Activated naive CD4-positive, alpha-beta T cell treated with anti-CD3 and anti-CD28 coated beads, Interleukin-2, amount 10 ng/mL, durations not matched to agents 7 days and 5 days (primary cell): ENCODE results near the gene OR6J1.

Experiments used
- CTCF ChIA-PET: fragments of 350-600 bp; sonication (Branson Sonifier 250); formaldehyde crosslinking; loops from one replicate; lab custom pipeline; 2021; ENCODE audit warnings: antibody characterized with exemption; lab: Charles Lee
- DNase-seq: peaks from one replicate; pipeline ENCODE4 v3.0.0-alpha.2; 2020
- H3K27ac Mint-ChIP-seq: one replicate; pipeline ENCODE4 v1.8.0; 2021; ENCODE audit warnings: mild to moderate bottlenecking, moderate library complexity, mixed read lengths
- H3K27me3 Mint-ChIP-seq: one replicate; pipeline ENCODE4 v1.8.0; 2021; ENCODE audit warnings: mild to moderate bottlenecking, mixed read lengths
- H3K36me3 Mint-ChIP-seq: one replicate; pipeline ENCODE4 v1.8.0; 2021; ENCODE audit warnings: mixed read lengths
- H3K4me1 Mint-ChIP-seq: one replicate; pipeline ENCODE4 v1.8.0; 2021; ENCODE audit warnings: mixed read lengths
- H3K4me3 Mint-ChIP-seq: one replicate; pipeline ENCODE4 v1.8.0; 2021; ENCODE audit warnings: mild to moderate bottlenecking, moderate library complexity, mixed read lengths
- H3K9me3 Mint-ChIP-seq: one replicate; pipeline ENCODE4 v1.8.0; 2021; ENCODE audit warnings: mixed read lengths

OR6J1 gene

DNA sequence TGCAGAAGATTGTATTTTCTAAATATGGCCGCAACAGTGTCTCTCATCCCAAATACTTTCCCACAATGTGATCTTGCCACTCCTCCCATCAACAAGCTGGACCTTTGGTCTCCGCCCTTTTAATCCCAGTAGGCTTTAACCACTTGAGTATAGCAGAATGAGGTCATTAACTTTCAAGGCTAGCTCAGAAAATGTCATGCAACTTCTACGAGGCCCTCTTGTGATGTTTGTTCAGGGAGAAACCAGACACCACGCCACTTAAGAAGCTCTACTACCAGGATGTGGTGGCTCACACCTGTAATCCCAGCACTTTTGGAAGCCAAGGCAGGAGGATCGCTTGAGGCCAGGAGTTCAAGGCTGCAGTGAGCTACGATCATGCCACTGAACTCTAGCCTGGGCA lies 20.1 kb upstream of the OR6J1 start:
- Mint-ChIP-seq H3K4me1 (no peaks in the 10 kb centered on the region), H3K27ac (no peak overlapping the region), H3K27me3 (peaks cover 10% of the 10 kb centered on the region), H3K4me3 (no peak overlapping the region), H3K9me3 (no peaks in the 10 kb centered on the region), H3K36me3 (no peaks in the 10 kb centered on the region)
- DNase-seq: no peak
- CTCF ChIA-PET: interaction anchor here (1.2 kb wide), 1 partner anchor 189 kb away, joined by 3 read pairs; no protein-coding TSS in a partner anchor

DNA sequence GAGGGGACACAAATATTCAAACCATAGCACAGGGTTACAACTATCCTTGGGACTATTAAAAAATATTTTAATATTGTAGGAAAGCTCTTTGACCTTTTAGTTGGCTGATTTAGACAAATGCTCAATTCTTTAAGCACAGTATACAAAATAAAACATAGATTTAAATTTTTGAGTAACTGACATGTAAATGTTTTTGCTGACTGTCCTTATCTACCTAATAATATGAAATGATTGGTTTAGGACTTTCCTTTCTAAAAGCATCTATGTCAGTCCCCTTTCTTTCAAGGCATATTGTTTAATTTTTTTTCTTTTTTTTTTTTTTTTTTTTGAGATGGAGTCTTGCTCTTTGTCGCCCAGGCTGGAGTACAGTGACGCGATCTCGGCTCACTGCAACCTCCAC lies 16.5 kb upstream of the OR6J1 start:
- no peaks in the 10 kb centered on the region for H3K4me1 Mint-ChIP-seq
- H3K27ac Mint-ChIP-seq: no peak overlapping the region
- CTCF ChIA-PET: interaction anchor here (0.8 to 4.0 kb wide), 3 partner anchors 156 to 194 kb away, joined by 3 to 17 read pairs (median 3); no protein-coding TSS in a partner anchor
- peaks cover 15% of the 10 kb centered on the region for H3K27me3 Mint-ChIP-seq
- no peaks in the 10 kb centered on the region for H3K9me3 Mint-ChIP-seq
- no peaks in the 10 kb centered on the region for H3K36me3 Mint-ChIP-seq
- no peak for DNase-seq
- no peak overlapping the region for H3K4me3 Mint-ChIP-seq

DNA sequence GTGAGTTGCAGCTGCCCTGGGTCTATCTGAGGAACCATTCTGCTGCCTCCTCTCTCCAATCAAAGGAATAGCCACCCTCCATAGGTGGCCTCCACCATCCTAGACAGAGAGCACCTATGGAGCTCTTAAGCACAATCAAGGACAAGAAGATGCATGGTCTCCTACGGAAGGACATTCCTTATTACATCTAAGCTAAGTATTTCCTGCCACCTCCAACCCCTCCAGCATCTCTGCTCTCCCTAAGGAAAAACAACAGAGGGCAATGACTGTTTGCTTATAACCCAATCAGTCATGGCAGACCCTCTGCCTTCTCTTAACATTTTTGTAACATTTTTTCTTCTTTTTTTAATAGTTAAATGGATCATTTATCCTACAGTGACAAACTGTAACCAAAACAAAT lies 14.8 kb upstream of the OR6J1 start:
- peaks cover 15% of the 10 kb centered on the region for H3K27me3 Mint-ChIP-seq
- CTCF ChIA-PET: interaction anchor here (0.9 to 4.5 kb wide), 7 partner anchors 10 to 194 kb away, joined by 3 to 31 read pairs (median 3); no protein-coding TSS in a partner anchor
- no peak overlapping the region for H3K4me3 Mint-ChIP-seq
- no peaks in the 10 kb centered on the region for H3K4me1 Mint-ChIP-seq
- no peak overlapping the region for H3K27ac Mint-ChIP-seq
- DNase-seq: no peak
- no peaks in the 10 kb centered on the region for H3K36me3 Mint-ChIP-seq
- no peaks in the 10 kb centered on the region for H3K9me3 Mint-ChIP-seq

DNA sequence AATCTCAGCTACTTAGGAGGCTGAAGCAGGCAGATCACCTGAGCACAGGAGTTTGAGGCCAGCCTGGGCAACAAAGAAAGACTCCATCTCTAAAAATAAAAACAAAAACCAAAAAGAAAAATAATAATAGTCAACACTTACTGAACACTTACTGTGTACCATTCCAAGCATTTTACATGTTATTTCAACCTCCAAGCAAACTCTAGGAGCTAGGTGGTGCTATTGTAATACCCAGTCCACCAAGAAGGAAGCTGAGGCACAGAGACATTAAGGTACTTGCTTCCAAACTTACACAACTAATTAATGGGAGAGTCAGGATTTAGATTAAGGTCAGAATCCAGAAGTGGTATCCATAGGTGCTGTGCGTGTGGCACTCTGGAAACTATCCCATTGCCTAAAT lies 13.7 kb upstream of the OR6J1 start:
- H3K36me3 Mint-ChIP-seq: no peaks in the 10 kb centered on the region
- H3K4me1 Mint-ChIP-seq: no peaks in the 10 kb centered on the region
- peaks cover 14% of the 10 kb centered on the region for H3K27me3 Mint-ChIP-seq
- H3K27ac Mint-ChIP-seq: no peak overlapping the region
- CTCF ChIA-PET: interaction anchor here (0.9 to 4.5 kb wide), 14 partner anchors 9 to 200 kb away, joined by 3 to 31 read pairs (median 4); no protein-coding TSS in a partner anchor
- H3K4me3 Mint-ChIP-seq: no peak overlapping the region
- H3K9me3 Mint-ChIP-seq: no peaks in the 10 kb centered on the region
- DNase-seq: no peak

DNA sequence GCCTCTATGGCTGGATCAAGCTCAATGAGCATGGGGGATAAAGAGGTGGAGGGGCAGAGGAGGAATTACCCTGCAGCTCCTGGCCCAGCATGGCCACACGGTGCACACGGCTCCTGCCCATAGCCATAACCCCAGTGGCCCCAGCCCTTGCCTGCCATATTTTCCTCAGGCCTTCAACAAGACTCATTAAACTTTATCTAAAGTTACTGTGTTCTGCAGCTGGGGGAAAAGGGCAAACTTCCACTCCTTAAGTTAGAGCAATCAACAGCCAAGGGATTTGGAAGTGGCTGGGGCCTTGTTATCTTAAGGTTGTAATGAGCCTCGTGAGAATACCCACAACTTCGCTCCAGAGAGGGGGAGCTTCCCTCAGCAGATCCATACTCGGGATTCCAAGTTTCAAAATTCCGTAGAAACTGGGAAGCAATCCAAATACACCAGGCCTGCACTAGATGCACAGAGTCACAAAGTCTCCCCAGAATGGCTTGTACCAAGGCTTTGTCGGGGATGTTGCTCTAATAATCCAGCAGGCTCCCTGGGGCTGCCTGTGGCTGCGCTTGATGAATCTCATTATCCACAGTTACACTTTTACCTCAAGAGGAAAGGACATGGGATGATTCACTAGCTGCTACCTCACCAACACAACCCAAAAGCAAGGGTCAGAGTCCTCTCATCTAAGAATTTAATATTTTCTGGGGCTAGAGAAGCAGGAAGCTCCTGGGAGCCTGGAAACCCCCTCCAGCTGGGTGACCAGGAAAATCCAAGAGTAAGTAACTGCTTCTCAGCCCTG lies 13.0 kb upstream of the OR6J1 start:
- CTCF ChIA-PET: interaction anchor here (0.5 to 4.5 kb wide), 12 partner anchors 8 to 642 kb away, joined by 3 to 31 read pairs (median 5); no protein-coding TSS in a partner anchor
- Mint-ChIP-seq H3K36me3 (no peaks in the 10 kb centered on the region), H3K27me3 (peaks cover 11% of the 10 kb centered on the region), H3K4me3 (no peak overlapping the region), H3K4me1 (no peaks in the 10 kb centered on the region), H3K27ac (no peak overlapping the region), H3K9me3 (no peaks in the 10 kb centered on the region)
- no peak for DNase-seq

DNA sequence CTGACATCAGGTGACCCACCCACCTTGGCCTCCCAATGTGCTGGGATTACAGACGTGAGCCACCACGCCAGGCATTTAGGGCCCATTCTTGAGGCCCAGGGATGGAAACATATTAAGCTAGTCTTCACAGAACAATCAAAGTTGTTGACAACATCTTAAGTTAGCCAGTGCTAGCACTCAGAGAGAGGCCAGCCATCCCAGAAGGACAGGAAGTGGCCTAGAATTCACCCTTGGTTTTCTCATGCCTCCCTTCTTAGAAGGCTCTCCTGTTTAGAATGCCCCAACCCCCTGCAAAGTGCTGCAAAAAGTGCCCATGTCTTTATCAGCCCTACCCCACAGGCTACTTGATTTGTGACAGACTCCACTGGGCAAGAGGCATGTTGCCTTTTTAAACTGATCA lies 12.1 kb upstream of the OR6J1 start:
- CTCF ChIA-PET: interaction anchor here (1.5 to 5.7 kb wide), 3 partner anchors 85 to 196 kb away, joined by 6 to 62 read pairs (median 31); no protein-coding TSS in a partner anchor
- Mint-ChIP-seq H3K9me3 (no peaks in the 10 kb centered on the region), H3K27me3 (peaks cover 11% of the 10 kb centered on the region), H3K36me3 (no peaks in the 10 kb centered on the region), H3K4me3 (no peak overlapping the region), H3K27ac (no peak overlapping the region), H3K4me1 (no peaks in the 10 kb centered on the region)
- DNase-seq: no peak

DNA sequence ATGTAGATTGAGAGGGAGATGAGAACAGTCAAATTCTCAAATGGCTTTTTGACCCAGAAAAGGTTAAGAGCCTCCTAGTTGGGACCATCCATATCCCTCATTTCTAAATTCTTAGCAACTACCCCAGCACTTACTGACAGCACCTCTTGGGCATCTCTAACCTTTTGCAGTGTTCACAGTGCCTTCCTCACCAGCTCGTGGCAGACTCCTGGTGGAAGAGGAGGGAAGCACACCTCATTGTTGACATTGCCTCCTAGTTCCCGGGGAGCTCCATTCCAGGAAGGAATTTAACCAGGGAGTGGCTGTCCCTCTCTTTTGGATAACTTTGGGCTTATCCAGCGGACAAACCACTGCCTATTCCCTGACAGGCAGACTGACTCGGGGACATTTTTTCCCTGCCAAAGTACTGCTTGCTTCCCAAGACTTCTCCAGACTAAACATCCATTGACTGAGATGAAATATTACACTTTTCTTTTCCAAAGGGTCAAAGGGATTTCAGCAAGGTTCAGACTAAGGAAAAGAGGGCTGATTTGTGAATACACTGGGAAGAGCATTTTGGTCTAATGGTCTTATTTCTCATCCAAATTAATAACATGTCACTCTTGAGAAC lies 9.0 kb upstream of the OR6J1 start:
- Mint-ChIP-seq H3K9me3 (no peaks in the 10 kb centered on the region), H3K4me1 (no peaks in the 10 kb centered on the region), H3K4me3 (no peak overlapping the region), H3K36me3 (no peaks in the 10 kb centered on the region), H3K27ac (no peak overlapping the region), H3K27me3 (no peaks in the 10 kb centered on the region)
- CTCF ChIA-PET: interaction anchor here (0.8 to 5.7 kb wide), 19 partner anchors 9 to 941 kb away, joined by 3 to 62 read pairs (median 4); partner anchors contain the start of genes ABHD4, AJUBA, DAD1 and OR6J1
- peak; percentile 70 for DNase-seq

DNA sequence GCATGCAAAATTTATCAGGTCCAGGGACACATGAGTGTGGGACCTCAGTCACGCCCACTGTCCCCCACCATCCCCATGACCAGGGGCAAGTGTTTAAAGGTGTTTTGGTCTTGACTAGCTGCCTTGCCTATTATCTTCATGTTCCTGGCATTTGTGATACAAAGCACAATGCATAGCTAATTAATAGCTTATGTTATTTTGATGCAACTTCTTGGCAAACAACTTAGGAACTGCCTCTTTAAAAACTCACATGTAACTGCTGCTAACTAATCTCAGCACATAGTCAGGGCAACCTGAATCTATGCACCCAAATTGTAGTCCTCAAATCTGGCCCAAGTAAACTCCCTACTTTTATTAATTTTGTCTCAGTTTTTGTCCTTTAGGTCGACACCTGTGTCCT lies 7.4 kb upstream of the OR6J1 start:
- DNase-seq: no peak
- H3K9me3 Mint-ChIP-seq: no peaks in the 10 kb centered on the region
- H3K36me3 Mint-ChIP-seq: no peaks in the 10 kb centered on the region
- no peaks in the 10 kb centered on the region for H3K27me3 Mint-ChIP-seq
- CTCF ChIA-PET: interaction anchor here (1.1 to 5.7 kb wide), 5 partner anchors 11 to 915 kb away, joined by 3 to 62 read pairs (median 5); partner anchors contain the start of gene ABHD4
- no peak overlapping the region for H3K4me3 Mint-ChIP-seq
- no peaks in the 10 kb centered on the region for H3K4me1 Mint-ChIP-seq
- H3K27ac Mint-ChIP-seq: no peak overlapping the region

DNA sequence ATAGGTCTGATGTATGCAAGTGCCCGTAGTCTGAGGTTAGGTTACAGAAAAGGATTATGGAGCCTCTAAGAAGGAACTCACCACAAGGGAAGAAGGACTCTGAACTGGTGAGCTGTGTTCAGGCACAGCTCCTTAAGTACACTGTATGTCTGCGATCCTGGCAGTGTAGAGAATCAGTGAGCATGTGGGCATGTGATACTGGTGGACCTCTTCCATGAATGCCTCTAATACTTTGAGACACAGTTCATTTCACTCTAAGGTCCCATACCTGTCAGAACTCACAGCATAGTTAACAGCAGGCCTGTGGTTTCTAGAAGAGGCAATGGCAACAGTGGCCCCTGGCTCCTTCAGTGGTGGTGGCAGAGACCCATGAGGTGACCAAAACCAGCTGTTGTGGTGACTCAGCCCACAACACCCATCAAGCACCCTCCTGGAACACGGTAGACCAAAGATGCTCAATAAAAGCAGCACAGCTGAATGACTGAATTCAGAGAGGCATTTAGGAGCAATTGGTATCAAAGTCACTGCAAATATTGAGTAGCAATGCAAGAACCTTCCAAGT lies 6.9 kb upstream of the OR6J1 start:
- H3K27me3 Mint-ChIP-seq: no peaks in the 10 kb centered on the region
- no peak overlapping the region for H3K27ac Mint-ChIP-seq
- DNase-seq: no peak

DNA sequence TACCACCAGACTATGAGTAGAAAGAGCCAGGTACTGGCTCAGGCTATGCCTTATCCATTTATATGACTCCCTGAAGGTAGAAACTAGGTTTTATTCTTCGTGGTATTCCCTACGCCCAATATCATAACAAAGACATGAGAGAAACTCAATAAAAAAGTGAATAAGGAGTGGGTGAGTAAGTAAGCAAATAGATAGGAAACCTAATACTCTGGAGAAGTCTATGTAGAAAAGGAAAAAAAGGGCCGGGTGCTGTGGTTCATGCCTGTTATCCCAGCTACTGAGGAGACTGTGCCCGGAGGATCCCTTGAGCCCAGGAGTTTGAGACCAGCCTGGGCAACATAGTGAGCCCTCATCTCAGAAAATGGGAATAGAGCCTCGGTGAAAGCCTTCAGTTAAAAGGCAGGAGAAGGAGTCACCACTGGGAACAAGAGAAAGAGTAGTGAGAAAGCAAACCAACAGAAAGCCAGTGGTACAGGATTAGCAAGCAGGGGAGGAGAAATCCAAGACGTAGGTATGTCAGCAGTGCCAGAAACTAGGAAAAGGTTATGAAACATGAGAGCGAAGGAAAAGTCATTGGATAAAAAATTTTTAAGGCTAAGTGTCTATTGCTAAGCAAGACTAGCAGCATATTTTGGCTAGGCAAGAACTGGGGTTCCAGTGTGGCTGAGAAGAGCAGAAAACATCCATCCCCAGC lies 6.0 kb upstream of the OR6J1 start:
- CTCF ChIA-PET: interaction anchor here (1.3 to 5.7 kb wide), 2 partner anchors 9 to 79 kb away, joined by 3 to 62 read pairs; no protein-coding TSS in a partner anchor

More for the DNA sequence above, 6.9 kb upstream of the OR6J1 start:
- H3K4me1 Mint-ChIP-seq: no peaks in the 10 kb centered on the region
- H3K36me3 Mint-ChIP-seq: no peaks in the 10 kb centered on the region
- CTCF ChIA-PET: interaction anchor here (1.1 to 5.7 kb wide), 4 partner anchors 10 to 915 kb away, joined by 3 to 62 read pairs (median 4); no protein-coding TSS in a partner anchor
- no peak overlapping the region for H3K4me3 Mint-ChIP-seq
- H3K9me3 Mint-ChIP-seq: no peaks in the 10 kb centered on the region

DNA sequence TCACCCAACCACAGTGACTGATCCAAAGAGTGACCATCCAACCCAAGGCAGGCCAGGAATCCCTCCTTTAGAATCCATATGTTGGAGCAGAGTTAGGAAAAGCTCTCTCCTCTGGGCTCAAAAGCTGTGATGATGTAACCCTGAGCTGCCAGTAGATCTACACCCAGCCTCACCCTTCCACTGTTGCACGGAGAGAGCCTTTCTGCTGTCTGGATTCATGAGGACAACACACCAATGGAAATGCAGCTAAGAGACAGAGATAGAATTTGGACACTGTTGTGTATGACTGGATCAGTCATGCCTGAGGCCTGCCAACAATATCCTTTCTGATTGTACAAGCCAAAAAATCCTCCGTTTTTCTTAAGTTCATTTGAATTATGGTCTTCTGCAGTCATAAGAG lies 4.4 kb upstream of the OR6J1 start:
- no peak for DNase-seq
- Mint-ChIP-seq H3K4me1 (no peaks in the 10 kb centered on the region), H3K27ac (no peak overlapping the region), H3K27me3 (no peaks in the 10 kb centered on the region), H3K4me3 (no peak overlapping the region), H3K9me3 (no peaks in the 10 kb centered on the region), H3K36me3 (no peaks in the 10 kb centered on the region)
- CTCF ChIA-PET: interaction anchor here (1.2 to 2.4 kb wide), 3 partner anchors 9 to 78 kb away, joined by 3 to 10 read pairs (median 9); no protein-coding TSS in a partner anchor

More for the DNA sequence above, 6.0 kb upstream of the OR6J1 start:
- Mint-ChIP-seq H3K4me1 (no peaks in the 10 kb centered on the region), H3K9me3 (no peaks in the 10 kb centered on the region), H3K27ac (no peak overlapping the region), H3K4me3 (no peak overlapping the region), H3K36me3 (no peaks in the 10 kb centered on the region), H3K27me3 (no peaks in the 10 kb centered on the region)
- DNase-seq: no peak

DNA sequence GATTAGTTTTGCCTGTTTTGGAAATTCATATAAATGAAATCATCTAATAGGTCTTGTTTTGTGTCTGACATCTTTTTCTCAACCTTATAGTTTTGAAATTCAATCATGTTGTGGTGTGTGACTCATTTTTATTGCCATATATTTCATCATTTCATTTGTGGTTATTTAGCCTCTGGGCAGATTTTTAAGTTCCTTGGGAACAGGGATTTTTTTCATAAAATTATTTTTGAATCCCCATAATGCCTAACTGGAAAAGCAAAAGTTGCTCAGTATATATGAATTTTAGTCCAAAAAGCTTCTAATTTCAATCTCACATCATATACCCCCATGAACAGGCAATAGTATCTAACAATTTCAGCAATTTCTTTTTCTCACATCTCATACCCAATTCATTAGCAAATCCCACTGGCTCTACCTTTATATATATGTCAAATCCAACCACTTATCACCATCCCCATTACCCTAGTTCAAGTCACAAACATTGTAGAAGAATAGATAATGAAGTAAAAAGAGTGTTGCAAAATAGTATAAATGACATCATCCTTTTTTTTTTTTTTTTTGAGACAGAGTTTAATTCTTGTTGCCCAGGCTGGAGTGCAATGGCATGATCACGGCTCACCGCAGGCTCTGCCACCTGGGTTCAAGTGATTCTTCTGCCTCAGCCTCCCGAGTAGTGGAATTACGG lies 2.6 kb upstream of the OR6J1 start:
- Mint-ChIP-seq H3K27me3 (no peaks in the 10 kb centered on the region), H3K4me1 (no peaks in the 10 kb centered on the region), H3K36me3 (no peaks in the 10 kb centered on the region), H3K4me3 (no peak overlapping the region), H3K27ac (no peak overlapping the region), H3K9me3 (no peaks in the 10 kb centered on the region)
- DNase-seq: no peak
- CTCF ChIA-PET: interaction anchor here (1.0 to 2.2 kb wide), 3 partner anchors 11 to 76 kb away, joined by 3 to 14 read pairs (median 4); no protein-coding TSS in a partner anchor

DNA sequence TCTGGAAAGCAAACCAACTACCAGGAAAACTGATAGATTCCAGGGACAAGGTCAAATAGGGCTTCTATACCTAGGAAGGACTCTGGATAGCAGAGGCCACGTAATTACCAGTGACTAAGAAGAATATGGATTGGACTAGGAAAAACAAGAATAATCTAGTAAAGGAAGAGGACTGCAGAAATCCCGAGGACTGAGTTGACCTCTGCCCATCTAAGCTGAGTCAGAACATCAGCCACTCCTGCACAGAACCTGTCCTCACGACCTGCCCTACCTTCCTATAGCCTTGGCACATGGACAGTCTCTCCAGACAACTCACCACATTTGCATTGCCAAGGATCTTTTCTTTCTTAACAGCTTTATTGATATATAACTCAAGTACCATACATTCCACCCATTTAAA lies 2.3 kb downstream of the OR6J1 start:
- Mint-ChIP-seq H3K27me3 (peaks cover 8% of the 10 kb centered on the region), H3K36me3 (no peaks in the 10 kb centered on the region), H3K4me1 (no peaks in the 10 kb centered on the region), H3K9me3 (no peaks in the 10 kb centered on the region), H3K27ac (no peak overlapping the region), H3K4me3 (no peak overlapping the region)
- no peak for DNase-seq
- CTCF ChIA-PET: interaction anchor here (1.0 to 2.2 kb wide), 4 partner anchors 9 to 71 kb away, joined by 3 to 11 read pairs (median 4); no protein-coding TSS in a partner anchor
